Effector CD4-positive, alpha-beta T cell (primary cell): ENCODE measurements around the gene TNS1. TPM values are rescaled to one million over a fixed set of nuclear protein-coding genes. Genes with fewer than 3 reads are reported as not detected.
"Not testable (repeated sequence)": the region's sequence is repeated elsewhere in the genome, so short reads cannot be mapped to it uniquely, and the experiment has no call there.

Experiments used
- DNase-seq: peaks from one replicate; pipeline ENCODE4 v3.0.0-alpha.2; 2020
- total RNA-seq: gene quantifications from one replicate; lab custom pipeline; 2026; lab: John Stamatoyannopoulos, UW

TNS1 gene
- not detected for total RNA-seq

- DNase-seq = no peak
Observed at GRCh38 chr2:218002845-218003180, at the start of gene TNS1. TNS1 (minus strand) TSS chr2:218002995; CDS start chr2:218002872, 123 bp downstream.

- DNase-seq = no peak
Observed at GRCh38 chr2:218051903-218052302, 49.1 kb upstream of the TNS1 start.

- no peak for DNase-seq
Observed at GRCh38 chr2:218047536-218048225, 44.9 kb upstream of the TNS1 start.

GRCh38 chr2:218046238-218046637 is 43.4 kb upstream of the TNS1 start:
- no peak for DNase-seq

GRCh38 chr2:218044599-218044998 is 41.8 kb upstream of the TNS1 start:
- DNase-seq = not testable (repeated sequence)

- DNase-seq = no peak
Observed at GRCh38 chr2:218043701-218044109, 40.9 kb upstream of the TNS1 start.

GRCh38 chr2:218043100-218043499 is 40.3 kb upstream of the TNS1 start:
- no peak for DNase-seq

GRCh38 chr2:218041302-218042168 is 38.7 kb upstream of the TNS1 start:
- DNase-seq = no peak

- no peak for DNase-seq
Observed at GRCh38 chr2:218040883-218041282, 38.1 kb upstream of the TNS1 start.

GRCh38 chr2:218039171-218039570 is 36.4 kb upstream of the TNS1 start:
- DNase-seq = no peak

- no peak for DNase-seq
Observed at GRCh38 chr2:218036371-218036770, 33.6 kb upstream of the TNS1 start.

GRCh38 chr2:218035463-218036100 is 32.8 kb upstream of the TNS1 start:
- DNase-seq = no peak

- DNase-seq = peak; percentile 53
Observed at GRCh38 chr2:218034497-218035213, 31.9 kb upstream of the TNS1 start.

- DNase-seq = no peak
Observed at GRCh38 chr2:218033590-218034496, 31.0 kb upstream of the TNS1 start.

GRCh38 chr2:218033208-218033589 is 30.4 kb upstream of the TNS1 start:
- DNase-seq = no peak

- DNase-seq = no peak
Observed at GRCh38 chr2:218032336-218033171, 29.8 kb upstream of the TNS1 start.

- no peak for DNase-seq
Observed at GRCh38 chr2:218031771-218032257, 29.0 kb upstream of the TNS1 start.

GRCh38 chr2:218031261-218031660 is 28.5 kb upstream of the TNS1 start:
- DNase-seq = no peak

- DNase-seq = no peak
Observed at GRCh38 chr2:218030409-218031195, 27.8 kb upstream of the TNS1 start.
